ENCODE results near the gene ADH1B.
"Not testable (repeated sequence)": the region's sequence is repeated elsewhere in the genome, so short reads cannot be mapped to it uniquely, and the experiment has no call there.

GRCh38 chr4:99317811-99318210, 3.4 kb downstream of the ADH1B start:
- not testable (repeated sequence) for TF ChIP-seq CTCF, POLR2A (IDR thresholded peaks at IDR 0.05)
